8988T (cell line): ENCODE data around the gene ZNF512B.
"Not testable (repeated sequence)": the region's sequence is repeated elsewhere in the genome, so short reads cannot be mapped to it uniquely, and the experiment has no call there.

Experiments
- DNase-seq: peaks from one replicate; pipeline ENCODE4 v3.0.0; 2011

The ZNF512B gene

DNA sequence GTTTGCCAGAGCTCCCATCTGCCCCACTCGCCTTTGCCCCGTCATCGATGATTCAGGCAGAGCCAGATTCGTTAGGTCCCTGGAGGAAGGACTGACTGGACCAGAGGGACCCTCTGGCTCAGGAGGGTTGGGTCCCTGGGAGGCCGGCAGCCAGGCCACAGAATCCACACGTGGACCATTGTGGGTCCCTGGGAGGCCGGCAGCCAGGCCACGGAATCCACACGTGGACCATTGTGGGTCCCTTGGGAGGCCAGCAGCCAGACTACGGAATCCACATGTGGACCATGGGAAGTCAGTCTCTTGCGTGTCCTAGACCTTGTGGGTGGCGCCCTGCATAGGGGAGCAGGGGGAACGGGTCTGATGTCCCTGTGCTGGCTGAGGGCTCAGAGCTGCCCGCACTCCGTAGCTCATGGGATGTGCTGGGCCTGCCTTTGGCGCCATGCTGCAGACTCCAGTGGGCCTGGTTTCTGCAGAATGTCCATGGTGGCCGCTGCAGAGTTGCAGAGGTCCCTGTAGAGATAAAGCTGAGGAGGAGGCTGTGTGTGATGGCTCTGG is 37.0 kb downstream of the ZNF512B start:
- DNase-seq = no peak

DNA sequence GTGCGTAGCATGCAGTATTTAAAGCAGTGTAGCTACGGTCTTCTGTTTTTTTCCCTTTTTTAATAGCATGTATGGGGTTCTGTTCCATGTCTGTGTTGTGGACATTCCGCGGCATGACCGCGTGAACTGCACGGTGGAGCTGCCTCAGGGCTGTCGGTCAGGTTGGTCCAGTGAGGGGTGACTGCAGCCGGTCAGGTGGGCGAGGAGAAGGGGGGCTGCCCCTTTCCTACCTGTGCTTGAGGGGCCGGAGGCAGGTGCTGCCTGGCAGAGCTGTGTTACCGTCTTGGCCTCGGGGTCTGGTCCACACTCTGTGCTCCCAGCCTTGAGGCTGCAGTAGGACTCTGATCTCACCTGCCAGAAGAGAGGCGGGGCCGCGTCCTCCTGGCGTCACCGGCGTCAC is 38.0 kb downstream of the ZNF512B start:
- no peak for DNase-seq

DNA sequence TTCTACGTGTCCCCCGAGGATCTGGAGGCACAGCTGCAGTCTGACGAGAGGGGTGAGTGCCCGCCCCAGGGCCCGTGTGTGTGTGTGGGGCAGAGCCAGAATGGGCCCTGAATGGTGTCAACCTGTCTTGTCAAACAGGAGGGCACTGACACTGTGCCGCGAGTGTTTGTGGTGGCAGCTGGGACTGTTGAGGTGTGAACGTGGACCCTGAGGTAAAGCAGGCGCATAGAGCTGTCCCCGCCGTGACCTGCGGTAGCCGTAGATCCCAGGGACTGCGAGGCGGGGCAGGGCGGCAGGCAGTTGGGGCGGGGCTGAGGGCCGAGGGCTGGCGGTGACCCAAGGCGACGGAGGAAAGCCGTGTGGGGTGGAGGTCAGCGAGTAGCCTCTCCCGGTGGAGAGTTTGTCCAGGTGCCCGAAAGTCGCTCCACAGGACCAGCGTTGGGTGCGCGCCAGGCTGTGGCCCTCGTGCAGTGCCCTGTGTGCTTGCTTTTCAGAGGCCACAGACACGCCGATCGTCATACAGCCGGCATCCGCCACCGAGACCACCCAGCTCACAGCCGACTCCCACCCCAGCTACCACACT is 38.7 kb downstream of the ZNF512B start:
- no peak for DNase-seq

DNA sequence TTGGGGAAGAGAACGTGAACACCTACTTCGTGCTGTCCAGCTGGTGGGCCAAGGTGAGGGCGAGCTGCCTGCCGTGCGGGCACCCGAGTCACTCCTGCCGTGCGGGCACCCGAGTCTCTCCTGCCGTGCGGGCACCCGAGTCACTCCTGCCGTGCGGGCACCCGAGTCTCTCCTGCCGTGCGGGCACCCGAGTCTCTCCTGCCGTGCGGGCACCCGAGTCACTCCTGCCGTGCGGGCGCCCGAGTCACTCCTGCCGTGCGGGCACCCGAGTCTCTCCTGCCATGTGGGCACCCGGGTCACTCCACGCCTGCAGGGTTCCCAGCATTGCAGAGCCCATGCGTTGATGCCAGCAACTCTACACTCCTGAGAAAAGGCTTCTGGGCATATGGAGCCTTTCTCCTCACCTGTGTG is 40.3 kb downstream of the ZNF512B start:
- not testable (repeated sequence) for DNase-seq

DNA sequence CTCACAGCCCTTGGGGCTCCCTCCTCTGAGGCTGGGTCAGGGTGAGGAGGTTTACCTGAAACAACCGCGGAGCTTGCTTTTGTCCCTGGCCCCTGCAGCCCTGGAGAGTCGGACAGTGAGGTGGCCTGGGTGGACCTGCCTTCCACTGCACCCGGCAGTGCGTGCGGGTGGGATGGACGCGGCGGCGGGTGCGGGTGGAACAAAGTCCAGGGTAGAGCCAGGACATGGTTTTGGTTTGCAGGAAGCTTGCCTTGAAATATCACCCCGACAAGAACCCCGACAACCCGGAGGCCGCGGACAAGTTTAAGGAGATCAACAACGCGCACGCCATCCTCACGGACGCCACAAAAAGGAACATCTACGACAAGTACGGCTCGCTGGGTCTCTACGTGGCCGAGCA is 40.7 kb downstream of the ZNF512B start:
- no peak for DNase-seq

DNA sequence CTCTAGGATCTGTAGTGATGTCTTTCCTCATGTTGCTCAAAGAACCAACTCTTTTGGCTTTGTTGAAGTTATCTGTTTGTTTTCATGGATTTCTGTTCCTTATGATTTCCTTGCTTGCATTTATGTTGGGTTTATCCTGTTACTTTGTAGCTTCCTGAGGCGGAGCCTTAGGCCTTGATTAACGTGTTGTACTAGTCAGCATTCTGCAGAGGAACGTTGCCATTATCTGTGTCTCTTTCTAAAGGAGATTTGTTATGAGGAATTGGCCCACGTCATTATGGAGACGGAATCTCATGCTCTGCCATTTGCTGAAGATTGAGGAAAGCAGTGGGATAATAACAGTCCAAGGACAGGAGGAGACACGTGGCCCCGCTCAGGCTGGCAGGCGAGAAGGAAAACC is 43.4 kb downstream of the ZNF512B start:
- no peak for DNase-seq

DNA sequence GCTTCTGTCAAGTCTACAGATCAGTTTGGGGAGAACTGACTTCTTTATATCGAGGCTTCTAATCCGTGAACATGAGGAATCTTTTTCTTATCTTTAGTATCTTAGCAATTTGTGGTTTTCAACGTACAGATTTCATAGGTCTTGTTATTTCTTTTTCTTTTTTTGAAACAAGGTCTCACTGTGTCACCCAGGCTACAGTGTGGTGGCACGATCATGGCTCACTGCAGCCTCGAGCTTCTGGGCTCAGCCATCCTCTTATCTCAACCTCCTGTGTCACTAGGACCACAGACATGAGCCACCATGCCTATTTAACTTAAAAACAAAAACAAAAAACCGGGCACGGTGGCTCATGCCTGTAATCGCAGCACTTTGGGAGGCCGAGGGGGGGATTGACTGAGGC is 45.5 kb downstream of the ZNF512B start:
- DNase-seq = no peak

DNA sequence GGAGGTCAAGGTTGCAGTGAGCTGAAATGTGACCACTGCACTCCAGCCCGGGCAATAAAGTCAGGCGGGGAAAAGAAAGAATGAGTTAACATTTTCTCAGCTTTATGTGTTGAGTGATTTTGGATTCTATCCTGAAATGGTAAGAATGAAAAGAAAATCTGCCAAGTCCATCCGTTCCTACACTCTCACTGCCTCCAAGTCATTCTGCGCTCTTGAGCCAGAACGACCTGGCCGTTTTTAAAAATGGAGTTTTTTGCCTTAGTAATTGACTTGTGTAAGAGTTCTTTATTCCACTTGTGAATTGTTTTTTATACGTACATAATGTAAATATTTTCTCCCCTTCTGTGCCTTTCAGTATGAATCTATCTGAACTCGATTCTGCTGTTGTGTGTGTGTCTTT is 46.1 kb downstream of the ZNF512B start:
- DNase-seq = no peak

DNA sequence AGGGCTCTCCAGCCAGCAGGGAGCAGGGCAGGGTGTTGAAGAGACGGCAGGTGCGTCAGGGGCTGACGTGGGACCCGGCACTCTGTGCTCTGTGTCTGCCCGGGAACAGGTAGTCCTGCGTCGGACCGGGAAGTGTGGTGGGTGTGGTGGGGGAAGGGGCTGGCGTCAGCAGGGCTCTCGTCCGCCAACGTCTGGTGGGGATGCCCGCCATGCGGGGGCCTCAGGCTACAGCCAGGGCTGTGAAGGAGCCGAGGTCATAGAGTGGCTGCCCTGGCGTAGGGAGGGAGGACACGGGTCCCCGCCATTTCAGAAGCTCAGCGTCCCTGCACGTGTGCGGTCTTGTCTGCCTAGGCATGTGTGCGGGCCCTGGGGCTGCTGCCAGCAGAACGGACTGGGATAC is 49.5 kb downstream of the ZNF512B start:
- no peak for DNase-seq

DNA sequence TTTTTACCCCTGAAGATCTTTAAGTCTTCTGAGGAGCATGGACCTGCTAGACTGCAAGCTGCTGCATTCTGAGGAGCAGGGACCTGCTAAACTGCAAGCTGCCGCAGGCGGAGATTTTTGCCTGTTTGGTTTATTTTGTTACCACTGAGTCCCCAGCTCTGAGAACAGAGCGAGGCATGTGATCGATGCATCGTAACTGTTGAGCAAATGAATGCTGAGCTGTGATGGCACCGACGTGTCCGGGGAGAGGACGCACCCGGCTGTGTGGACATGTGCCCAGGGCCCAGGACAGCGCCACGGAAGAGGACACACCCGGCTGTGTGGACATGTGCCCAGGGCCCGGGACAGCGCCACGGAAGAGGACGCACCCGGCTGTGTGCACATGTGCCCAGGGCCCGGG is 50.6 kb downstream of the ZNF512B start:
- no peak for DNase-seq

DNA sequence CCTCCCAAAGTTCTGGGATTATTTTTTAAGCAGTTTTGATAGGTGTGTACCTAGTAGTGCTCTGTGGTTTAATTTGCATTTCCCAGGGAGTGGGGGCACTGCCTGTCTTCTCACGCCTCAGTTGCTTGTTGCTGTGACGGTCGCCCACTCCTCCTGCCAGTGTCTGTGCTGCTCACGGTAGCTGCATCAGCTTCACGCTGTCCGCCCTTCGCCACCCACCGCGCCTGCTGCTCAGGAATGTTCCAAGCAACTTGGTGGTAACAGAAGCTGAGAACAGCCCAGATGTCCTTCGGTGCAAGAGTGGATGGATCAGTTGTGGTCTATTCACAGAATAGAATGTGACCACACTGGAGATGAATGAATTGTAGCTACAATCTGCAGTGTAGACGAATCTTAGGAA is 51.9 kb downstream of the ZNF512B start:
- no peak for DNase-seq

DNA sequence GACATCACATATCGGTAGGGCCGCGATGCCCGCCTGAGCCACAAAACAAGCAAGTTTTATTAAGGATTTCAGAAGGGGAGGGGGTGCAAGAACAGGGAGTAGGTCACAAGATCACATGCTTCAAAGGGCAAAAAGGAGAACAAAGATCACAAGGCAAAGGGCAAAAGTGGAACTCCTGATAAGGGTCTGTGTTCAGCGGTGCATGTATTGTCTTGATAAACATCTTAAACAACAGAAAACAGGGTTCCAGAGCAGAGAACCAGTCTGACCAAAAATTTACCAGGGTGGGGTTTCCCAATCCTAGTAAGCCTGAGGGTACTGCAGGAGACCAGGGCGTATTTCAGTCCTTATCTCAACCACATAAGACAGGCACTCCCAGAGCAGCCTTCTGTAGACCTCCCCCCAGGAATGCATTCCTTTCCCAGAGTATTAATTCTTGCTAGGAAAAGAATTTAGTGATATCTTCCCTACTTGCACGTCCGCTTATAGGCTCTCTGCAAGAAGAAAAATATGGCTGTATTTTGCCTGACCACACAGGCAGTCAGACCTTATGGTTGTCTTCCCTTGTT is 53.3 kb downstream of the ZNF512B start:
- DNase-seq = not testable (repeated sequence)

DNA sequence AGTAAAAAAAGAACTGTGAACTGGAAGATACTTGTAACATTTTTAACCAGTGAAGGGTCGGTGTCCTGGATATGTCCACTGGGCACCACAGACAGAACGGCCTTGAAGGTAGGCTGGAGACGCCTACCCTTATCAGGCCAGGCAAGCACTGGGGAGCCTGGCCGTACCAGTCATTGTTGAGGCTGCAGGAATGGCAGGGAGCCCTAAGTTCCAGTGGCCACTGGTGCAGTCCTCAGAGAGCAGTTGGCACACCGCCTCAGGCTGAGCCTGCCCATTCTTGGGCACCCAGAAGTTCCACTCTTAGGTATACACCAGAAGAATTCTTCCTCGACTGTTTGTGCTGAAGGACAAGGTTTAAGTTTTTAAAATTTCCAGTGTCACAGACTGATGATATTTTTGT is 54.3 kb downstream of the ZNF512B start:
- DNase-seq = no peak

DNA sequence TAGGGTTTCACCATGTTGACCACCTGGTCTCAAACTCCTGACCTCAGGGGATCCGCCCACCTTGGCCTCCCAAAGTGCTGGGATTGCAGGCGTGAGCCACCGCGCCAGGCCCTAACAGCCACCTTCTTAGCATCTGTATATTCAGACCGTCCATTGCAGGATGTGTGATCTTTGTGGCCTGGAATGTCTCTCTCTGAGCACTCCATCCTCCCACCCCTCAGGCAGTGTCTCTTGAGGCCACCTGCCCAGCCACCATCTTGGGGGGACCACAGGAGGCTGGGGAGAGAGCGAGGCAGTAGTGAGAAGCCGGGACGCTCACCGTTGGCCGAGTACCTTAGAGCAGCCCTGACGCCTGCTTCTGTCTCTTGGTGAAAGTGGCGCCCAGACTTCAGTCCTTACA is 56.0 kb downstream of the ZNF512B start:
- DNase-seq = no peak

DNA sequence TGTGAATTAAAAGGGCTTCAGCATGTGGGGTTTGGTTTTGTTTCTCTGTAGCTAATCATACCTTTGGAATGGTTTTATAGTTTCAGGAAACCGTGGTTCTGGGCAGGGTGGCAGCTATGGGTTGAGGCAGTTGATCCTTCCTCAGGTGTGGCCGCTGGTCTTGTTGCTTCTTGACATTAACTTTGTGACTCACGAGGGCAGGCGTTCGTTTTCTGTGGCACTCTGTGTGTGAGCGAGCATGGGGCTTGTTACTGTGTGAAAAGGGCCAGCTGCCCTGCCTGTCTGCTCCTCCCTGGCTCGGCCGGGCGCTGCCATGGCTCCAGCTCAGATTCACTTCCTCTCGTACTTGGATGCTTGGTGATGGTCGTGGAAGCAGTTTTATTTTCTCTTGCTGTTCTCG is 58.6 kb downstream of the ZNF512B start:
- peak; percentile 21 for DNase-seq

DNA sequence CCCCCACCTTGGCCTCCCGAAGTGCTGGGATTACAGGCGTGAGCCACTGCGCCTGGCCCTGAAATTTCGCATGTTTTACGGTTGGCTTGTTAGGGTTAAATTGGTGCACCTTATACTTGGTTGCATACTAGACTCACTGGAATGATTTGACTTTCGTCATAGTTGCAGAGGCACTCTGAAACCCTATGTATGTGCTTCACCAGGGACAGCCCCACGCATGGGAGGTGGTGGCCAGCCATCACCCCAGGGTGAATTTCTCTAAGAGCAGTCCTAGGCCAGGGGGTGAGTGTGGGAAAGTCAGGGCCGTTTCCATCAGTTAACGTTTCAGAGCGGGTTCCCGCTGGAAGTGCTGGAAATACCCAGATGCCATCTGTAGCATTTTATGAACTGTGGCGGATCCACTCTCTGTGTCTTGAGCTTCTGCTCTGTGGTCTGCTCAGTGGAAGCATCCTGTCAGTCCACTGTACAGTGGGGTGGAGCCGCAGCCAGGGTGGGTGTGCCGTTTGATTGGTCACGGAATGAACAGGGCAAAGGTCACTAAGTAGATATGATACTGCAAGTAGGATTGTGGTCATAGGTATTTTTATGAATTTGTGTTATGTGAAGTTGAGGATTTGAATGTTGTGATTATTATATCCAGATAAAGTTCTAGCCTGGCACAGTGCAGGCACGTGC is 61.6 kb downstream of the ZNF512B start:
- no peak for DNase-seq
